ENCODE data around the gene DVL3.

DVL3 gene

GRCh38 chr3:184168363-184169120 lies 13.4 kb downstream of the DVL3 start:
- no peaks in the 10 kb centered on the region for H3K4me1 ChIP-seq (ENCODE audit: insufficient read depth, low read length)
- H3K4me2 ChIP-seq (ENCODE audit: insufficient read depth, low read length): no peak overlapping the region
- TF ChIP-seq EZH2 (IDR thresholded peaks at IDR 0.05; ENCODE audit: borderline replicate concordance, low read depth, low read length, severe bottlenecking) (no peak), CTCF (IDR thresholded peaks at IDR 0.05; ENCODE audit: borderline replicate concordance, extremely low read depth, low read length, poor library complexity, severe bottlenecking) (no peak)
- H2AFZ ChIP-seq (ENCODE audit: low read depth, low read length): no peak overlapping the region
- H3K27ac ChIP-seq (ENCODE audit: low read length): no peak overlapping the region
- DNase-seq: no peak
- H3K36me3 ChIP-seq (ENCODE audit: insufficient read depth, low read length): peaks cover 81% of the 10 kb centered on the region
- no peak overlapping the region for H3K9ac ChIP-seq (ENCODE audit: low read depth, low read length)
- no peaks in the 10 kb centered on the region for H3K9me3 ChIP-seq (ENCODE audit: insufficient read depth, low read length, severe bottlenecking)
- H4K20me1 ChIP-seq (ENCODE audit: insufficient read depth, low read length): peaks cover 17% of the 10 kb centered on the region
- no peak for ATAC-seq (ENCODE audit: insufficient read depth, low read depth)
- no peak overlapping the region for H3K4me3 ChIP-seq (ENCODE audit: low read depth in 1 of 2, low read length in 2 of 2)
- H3K27me3 ChIP-seq (ENCODE audit: insufficient read depth, low read length, poor library complexity): no peaks in the 10 kb centered on the region
- H3K79me2 ChIP-seq (ENCODE audit: insufficient read depth, low read length): peaks cover 1% of the 10 kb centered on the region; the same call in 1 of the 2 replicates

- H3K79me2 ChIP-seq (ENCODE audit: insufficient read depth, low read length): peaks cover 5% of the 10 kb centered on the region
- peaks cover 5% of the 10 kb centered on the region; the same call in 1 of the 2 replicates for H4K20me1 ChIP-seq (ENCODE audit: insufficient read depth, low read length)
- H3K4me1 ChIP-seq (ENCODE audit: insufficient read depth, low read length): peaks cover 8% of the 10 kb centered on the region
- TF ChIP-seq EZH2 (IDR thresholded peaks at IDR 0.05; ENCODE audit: borderline replicate concordance, low read depth, low read length, severe bottlenecking) (no peak), CTCF (IDR thresholded peaks at IDR 0.05; ENCODE audit: borderline replicate concordance, extremely low read depth, low read length, poor library complexity, severe bottlenecking) (no peak)
- H3K9me3 ChIP-seq (ENCODE audit: insufficient read depth, low read length, severe bottlenecking): no peaks in the 10 kb centered on the region
- H3K27ac ChIP-seq (ENCODE audit: low read length): no peak overlapping the region
- no peaks in the 10 kb centered on the region for H3K27me3 ChIP-seq (ENCODE audit: insufficient read depth, low read length, poor library complexity)
- H3K36me3 ChIP-seq (ENCODE audit: insufficient read depth, low read length): peaks cover 68% of the 10 kb centered on the region
- DNase-seq (no peak), ATAC-seq (ENCODE audit: insufficient read depth, low read depth) (no peak)
- no peak overlapping the region for H3K4me3 ChIP-seq (ENCODE audit: low read depth in 1 of 2, low read length in 2 of 2)
- H3K4me2 ChIP-seq (ENCODE audit: insufficient read depth, low read length): no peak overlapping the region
- no peak overlapping the region for H2AFZ ChIP-seq (ENCODE audit: low read depth, low read length)
- no peak overlapping the region for H3K9ac ChIP-seq (ENCODE audit: low read depth, low read length)
Observed at GRCh38 chr3:184169896-184170875, 15.0 kb downstream of the DVL3 start.

GRCh38 chr3:184171562-184171961 lies 16.4 kb downstream of the DVL3 start:
- Histone ChIP-seq H3K27me3 (ENCODE audit: insufficient read depth, low read length, poor library complexity) (no peaks in the 10 kb centered on the region), H3K36me3 (ENCODE audit: insufficient read depth, low read length) (peaks cover 56% of the 10 kb centered on the region), H3K4me1 (ENCODE audit: insufficient read depth, low read length) (peaks cover 20% of the 10 kb centered on the region), H2AFZ (ENCODE audit: low read depth, low read length) (no peak overlapping the region), H4K20me1 (ENCODE audit: insufficient read depth, low read length) (no peaks in the 10 kb centered on the region; the same call in 1 of the 2 replicates), H3K4me3 (ENCODE audit: low read depth in 1 of 2, low read length in 2 of 2) (no peak overlapping the region), H3K4me2 (ENCODE audit: insufficient read depth, low read length) (no peak overlapping the region), H3K27ac (ENCODE audit: low read length) (no peak overlapping the region), H3K79me2 (ENCODE audit: insufficient read depth, low read length) (peaks cover 19% of the 10 kb centered on the region), H3K9ac (ENCODE audit: low read depth, low read length) (no peak overlapping the region), H3K9me3 (ENCODE audit: insufficient read depth, low read length, severe bottlenecking) (no peaks in the 10 kb centered on the region)
- DNase-seq (no peak), ATAC-seq (ENCODE audit: insufficient read depth, low read depth) (no peak)
- TF ChIP-seq CTCF (IDR thresholded peaks at IDR 0.05; ENCODE audit: borderline replicate concordance, extremely low read depth, low read length, poor library complexity, severe bottlenecking) (no peak), EZH2 (IDR thresholded peaks at IDR 0.05; ENCODE audit: borderline replicate concordance, low read depth, low read length, severe bottlenecking) (no peak)
